ENCODE measurements around the gene CEP192. TPM values are rescaled to one million over a fixed set of nuclear protein-coding genes. Genes with fewer than 3 reads are reported as not detected.

The CEP192 gene
- total RNA-seq, 3 donors from 2014 or later (not counting 1 experiment from before 2014, with no cell fraction given) = 41.3 to 47.9 (median 43.4) TPM

DNA sequence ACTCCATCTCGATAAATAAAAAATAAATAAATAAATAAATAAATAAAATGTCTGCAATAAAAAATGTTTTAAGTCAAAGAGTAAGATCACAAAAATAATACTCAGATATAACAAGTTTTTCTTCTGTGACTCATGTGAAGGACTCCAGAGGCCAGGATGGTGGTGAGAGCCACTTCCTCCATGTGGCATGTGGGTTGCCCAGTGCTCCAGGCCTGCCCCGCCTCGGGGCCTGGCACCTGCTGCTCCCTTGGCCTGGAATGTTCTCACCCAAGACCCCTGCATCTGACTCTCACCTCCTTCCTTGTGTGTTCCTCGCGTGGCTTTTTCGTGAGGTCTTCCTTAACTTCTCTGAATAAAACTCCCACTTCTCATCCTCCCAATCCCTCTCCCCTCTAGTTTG lies 150.0 kb downstream of the CEP192 start:
- peaks cover 19 to 20% of the 10 kb centered on the region in 2 donors for H3K4me1 Mint-ChIP-seq
- Histone ChIP-seq H3K4me1 (ENCODE audit: control insufficient read depth, insufficient read depth, low read length) (peaks cover 14% of the 10 kb centered on the region), H3K9me3 (ENCODE audit: control insufficient read depth, insufficient read depth, low read length) (peaks cover 14% of the 10 kb centered on the region), H3K27me3 (ENCODE audit: control insufficient read depth, insufficient read depth, low read length) (no peaks in the 10 kb centered on the region), H3K27ac (ENCODE audit: low read length) (no peak overlapping the region), H3K36me3 (ENCODE audit: control insufficient read depth, insufficient read depth, low read length) (no peaks in the 10 kb centered on the region), H3K4me3 (ENCODE audit: low read length) (no peak overlapping the region)
- H3K4me3 Mint-ChIP-seq = no peak overlapping the region
- ATAC-seq (no peak), DNase-seq (no peak)
- H3K27me3 Mint-ChIP-seq (ENCODE audit: low read depth in 2 of 2) = peaks cover 0 to 5% of the 10 kb centered on the region in 2 donors
- TF ChIP-seq, protein P1, sequence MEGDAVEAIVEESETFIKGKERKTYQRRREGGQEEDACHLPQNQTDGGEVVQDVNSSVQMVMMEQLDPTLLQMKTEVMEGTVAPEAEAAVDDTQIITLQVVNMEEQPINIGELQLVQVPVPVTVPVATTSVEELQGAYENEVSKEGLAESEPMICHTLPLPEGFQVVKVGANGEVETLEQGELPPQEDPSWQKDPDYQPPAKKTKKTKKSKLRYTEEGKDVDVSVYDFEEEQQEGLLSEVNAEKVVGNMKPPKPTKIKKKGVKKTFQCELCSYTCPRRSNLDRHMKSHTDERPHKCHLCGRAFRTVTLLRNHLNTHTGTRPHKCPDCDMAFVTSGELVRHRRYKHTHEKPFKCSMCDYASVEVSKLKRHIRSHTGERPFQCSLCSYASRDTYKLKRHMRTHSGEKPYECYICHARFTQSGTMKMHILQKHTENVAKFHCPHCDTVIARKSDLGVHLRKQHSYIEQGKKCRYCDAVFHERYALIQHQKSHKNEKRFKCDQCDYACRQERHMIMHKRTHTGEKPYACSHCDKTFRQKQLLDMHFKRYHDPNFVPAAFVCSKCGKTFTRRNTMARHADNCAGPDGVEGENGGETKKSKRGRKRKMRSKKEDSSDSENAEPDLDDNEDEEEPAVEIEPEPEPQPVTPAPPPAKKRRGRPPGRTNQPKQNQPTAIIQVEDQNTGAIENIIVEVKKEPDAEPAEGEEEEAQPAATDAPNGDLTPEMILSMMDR (IDR thresholded peaks at IDR 0.05) = no peak
- H3K36me3 Mint-ChIP-seq = peaks cover 7% of the 10 kb centered on the region
- H3K9me3 Mint-ChIP-seq = peaks cover 2 to 7% of the 10 kb centered on the region in 2 donors
- no peak overlapping the region for H3K27ac Mint-ChIP-seq
- intact Hi-C loops (cut with micrococcal nuclease) = no loop called here
- 71% methylated on average over 5 of the region's 6 CpGs for WGBS (ENCODE audit: insufficient coverage)

DNA sequence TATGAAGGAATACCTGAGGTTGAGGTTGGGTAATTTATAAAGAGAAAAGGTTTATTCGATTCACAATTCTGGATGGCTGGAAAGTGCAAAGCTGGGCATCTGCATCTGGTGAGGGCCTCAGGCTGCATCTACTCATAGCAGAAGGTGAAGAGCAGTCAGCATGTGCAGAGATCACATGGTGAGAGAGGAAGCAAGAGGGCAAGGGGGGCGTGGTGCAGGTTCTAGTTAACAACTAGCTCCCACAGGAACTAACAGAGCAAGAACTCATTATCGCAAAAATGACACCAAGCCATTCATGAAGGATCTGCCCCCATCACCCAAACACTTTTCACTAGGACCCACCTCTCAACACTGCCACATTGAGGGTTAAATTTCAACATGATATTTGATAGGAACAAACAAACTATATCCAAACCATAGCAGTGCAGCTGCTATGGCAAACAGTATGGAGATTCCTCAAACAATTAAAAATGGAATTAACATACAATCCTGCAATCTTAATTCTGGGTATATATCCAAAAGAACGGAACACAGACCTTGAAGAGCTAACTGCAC lies 154.6 kb downstream of the CEP192 start:
- 93% methylated on average over 4 of the region's 4 CpGs for WGBS (ENCODE audit: insufficient coverage)
- Histone ChIP-seq H3K4me1 (ENCODE audit: control insufficient read depth, insufficient read depth, low read length) (no peaks in the 10 kb centered on the region), H3K36me3 (ENCODE audit: control insufficient read depth, insufficient read depth, low read length) (no peaks in the 10 kb centered on the region), H3K4me3 (ENCODE audit: low read length) (no peak overlapping the region), H3K27me3 (ENCODE audit: control insufficient read depth, insufficient read depth, low read length) (peaks cover 2% of the 10 kb centered on the region), H3K27ac (ENCODE audit: low read length) (no peak overlapping the region), H3K9me3 (ENCODE audit: control insufficient read depth, insufficient read depth, low read length) (peaks cover 14% of the 10 kb centered on the region)
- Mint-ChIP-seq H3K27ac (no peak overlapping the region), H3K4me3 (no peak overlapping the region), H3K36me3 (peaks cover 7% of the 10 kb centered on the region), H3K27me3 (ENCODE audit: low read depth in 2 of 2) (peaks cover 10 to 18% of the 10 kb centered on the region in 2 donors), H3K9me3 (peaks cover 2 to 7% of the 10 kb centered on the region in 2 donors), H3K4me1 (no peaks in the 10 kb centered on the region)
- TF ChIP-seq, protein P1 (IDR thresholded peaks at IDR 0.05) = no peak
- intact Hi-C loops (cut with micrococcal nuclease) = no loop called here
- ATAC-seq (no peak), DNase-seq (no peak)

DNA sequence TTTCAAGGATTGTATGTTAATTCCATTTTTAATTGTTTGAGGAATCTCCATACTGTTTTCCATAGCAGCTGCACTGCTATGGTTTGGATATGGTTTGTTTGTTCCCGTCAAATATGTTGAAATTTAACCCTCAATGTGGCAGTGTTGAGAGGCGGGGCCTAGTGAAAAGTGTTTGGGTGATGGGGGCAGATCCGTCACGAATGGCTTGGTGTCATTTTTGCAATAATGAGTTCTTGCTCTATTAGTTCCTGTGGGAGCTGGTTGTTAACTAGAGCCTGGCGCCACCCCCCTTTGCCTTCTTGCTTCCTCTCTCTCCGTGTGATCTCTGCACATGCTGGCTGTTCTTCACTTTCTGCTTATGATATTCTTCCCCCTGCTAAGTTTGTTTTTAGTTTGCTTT lies 156.0 kb downstream of the CEP192 start:
- no peak overlapping the region for H3K27ac Mint-ChIP-seq
- WGBS (ENCODE audit: insufficient coverage) = 60% methylated on average over 5 of the region's 6 CpGs
- Histone ChIP-seq H3K36me3 (ENCODE audit: control insufficient read depth, insufficient read depth, low read length) (no peaks in the 10 kb centered on the region), H3K4me3 (ENCODE audit: low read length) (no peak overlapping the region), H3K27me3 (ENCODE audit: control insufficient read depth, insufficient read depth, low read length) (peaks cover 2% of the 10 kb centered on the region), H3K27ac (ENCODE audit: low read length) (no peak overlapping the region), H3K9me3 (ENCODE audit: control insufficient read depth, insufficient read depth, low read length) (peaks cover 14% of the 10 kb centered on the region), H3K4me1 (ENCODE audit: control insufficient read depth, insufficient read depth, low read length) (no peaks in the 10 kb centered on the region)
- H3K36me3 Mint-ChIP-seq = peaks cover 7% of the 10 kb centered on the region
- H3K4me3 Mint-ChIP-seq = no peak overlapping the region
- DNase-seq = no peak
- ATAC-seq = no peak
- no peaks in the 10 kb centered on the region for H3K4me1 Mint-ChIP-seq
- intact Hi-C loops (cut with micrococcal nuclease) = no loop called here
- peaks cover 10 to 24% of the 10 kb centered on the region in 2 donors for H3K27me3 Mint-ChIP-seq (ENCODE audit: low read depth in 2 of 2)
- TF ChIP-seq, protein P1 (IDR thresholded peaks at IDR 0.05) = no peak
- peaks cover 2 to 7% of the 10 kb centered on the region in 2 donors for H3K9me3 Mint-ChIP-seq

DNA sequence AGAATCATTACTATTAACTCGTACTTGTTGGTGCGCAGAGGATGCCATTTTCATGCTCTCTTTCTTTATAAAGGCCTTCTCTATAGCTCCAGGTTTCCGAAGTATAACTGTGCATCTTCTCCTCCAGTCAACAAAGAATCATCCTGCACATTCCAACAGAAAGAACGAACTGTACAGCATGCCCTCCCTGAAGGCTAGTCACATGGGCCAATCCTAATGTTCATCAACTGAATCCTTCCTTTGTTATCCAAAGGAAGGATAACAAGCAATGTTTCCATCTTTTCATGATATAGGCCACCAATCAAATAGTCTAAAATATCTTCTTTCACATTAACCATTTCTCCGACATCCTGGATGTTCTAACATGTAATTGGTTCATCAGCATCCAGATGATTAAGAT lies 160.5 kb downstream of the CEP192 start:
- H3K9me3 Mint-ChIP-seq = peaks cover 9% of the 10 kb centered on the region in 2 donors
- Histone ChIP-seq H3K36me3 (ENCODE audit: control insufficient read depth, insufficient read depth, low read length) (no peaks in the 10 kb centered on the region), H3K27ac (ENCODE audit: low read length) (no peak overlapping the region), H3K4me1 (ENCODE audit: control insufficient read depth, insufficient read depth, low read length) (no peaks in the 10 kb centered on the region), H3K4me3 (ENCODE audit: low read length) (no peak overlapping the region), H3K27me3 (ENCODE audit: control insufficient read depth, insufficient read depth, low read length) (peaks cover 2% of the 10 kb centered on the region), H3K9me3 (ENCODE audit: control insufficient read depth, insufficient read depth, low read length) (no peaks in the 10 kb centered on the region)
- DNase-seq (no peak), ATAC-seq (no peak)
- H3K4me1 Mint-ChIP-seq = no peaks in the 10 kb centered on the region
- intact Hi-C loops (cut with micrococcal nuclease) = no loop called here
- WGBS (ENCODE audit: insufficient coverage) = 93% methylated on average over 5 of the region's 5 CpGs
- peaks cover 13 to 41% of the 10 kb centered on the region in 2 donors for H3K27me3 Mint-ChIP-seq (ENCODE audit: low read depth in 2 of 2)
- peaks cover 21% of the 10 kb centered on the region for H3K36me3 Mint-ChIP-seq
- TF ChIP-seq, protein P1 (IDR thresholded peaks at IDR 0.05) = no peak
- H3K4me3 Mint-ChIP-seq = no peak overlapping the region
- H3K27ac Mint-ChIP-seq = no peak overlapping the region
